Measurements from ENCODE around the gene FAM151A.

DNA sequence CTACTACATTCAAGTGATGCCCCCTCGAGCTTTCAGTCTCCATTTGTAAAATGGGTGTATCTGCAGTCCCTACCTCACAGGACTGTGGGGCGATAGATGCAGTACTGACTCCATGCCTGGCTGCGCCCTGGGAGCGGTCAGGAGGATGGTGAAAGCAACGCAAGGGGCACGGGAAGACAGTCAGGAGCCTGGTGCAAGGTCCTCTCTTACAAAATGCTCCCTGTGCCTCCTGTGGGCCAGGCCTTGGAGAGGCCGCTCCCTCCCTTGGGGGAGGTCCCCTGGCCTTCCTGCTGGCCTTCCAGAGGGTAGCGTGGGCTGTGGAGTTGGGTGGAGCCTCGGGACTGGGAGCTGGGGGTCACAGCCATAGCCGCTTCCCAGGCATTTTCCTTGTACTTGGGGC, 21.6 kb downstream of the FAM151A start:
- TF ChIP-seq CTCF (IDR thresholded peaks at IDR 0.05) = no peak
- TF ChIP-seq POLR2A (IDR thresholded peaks at IDR 0.05) = no peak

Measured in testis (tissue), 2 donors.